Lung (tissue), 12 donors: ENCODE data around the gene THSD7A. TPM values are rescaled to one million over a fixed set of nuclear protein-coding genes. Genes with fewer than 3 reads are reported as not detected.
A peak's percentile ranks its signal among the peaks of the same experiment; 100 is the strongest.

ENCODE experiments used
- ATAC-seq: fragments of 200-7000 bp; cut with Tn5 transposase; one replicate; pipeline ENCODE4 v1.9.1; 2020; ENCODE audit warnings: moderate number of reproducible peaks; ENCODE audit not compliant: insufficient read depth, low FRiP score
- DNase-seq, 3 donors: peaks; one replicate each; pipeline ENCODE4 v3.0.0-alpha.2; 2013 to 2017
- H3K27ac ChIP-seq, 2 donors: one replicate each; pipeline ENCODE4 v1.5.1; 2013; ENCODE audit warnings: mild to moderate bottlenecking in 2 of 2, moderate library complexity in 2 of 2, control low read depth in 1 of 2, inconsistent platforms in 1 of 2, low read depth in 1 of 2, low read length in 1 of 2
- H3K27me3 ChIP-seq, 3 donors: one replicate each; pipeline ENCODE4 v1.5.1; 2013; ENCODE audit warnings: low read length in 2 of 3; ENCODE audit not compliant: control insufficient read depth in 3 of 3, insufficient read depth in 3 of 3
- H3K36me3 ChIP-seq, 4 donors: one replicate each; pipeline ENCODE4 v1.5.1; 2013; ENCODE audit warnings: low read length in 4 of 4, mild to moderate bottlenecking in 1 of 4, moderate library complexity in 1 of 4; ENCODE audit not compliant: control insufficient read depth in 4 of 4, insufficient read depth in 4 of 4
- H3K4me1 ChIP-seq, 5 donors: one replicate each; pipeline ENCODE4 v1.5.1; 2013; ENCODE audit warnings: low read length in 5 of 5, mild to moderate bottlenecking in 2 of 5, moderate library complexity in 1 of 5; ENCODE audit not compliant: control insufficient read depth in 5 of 5, insufficient read depth in 5 of 5
- H3K4me3 ChIP-seq: one replicate; pipeline ENCODE4 v1.5.1; 2013; ENCODE audit warnings: mild to moderate bottlenecking, control low read depth, moderate library complexity
- H3K9ac ChIP-seq, 2 donors: one replicate each; pipeline ENCODE4 v1.5.1; 2013; ENCODE audit warnings: low read length in 2 of 2, control low read depth in 1 of 2; ENCODE audit not compliant: insufficient read depth in 1 of 2
- H3K9me3 ChIP-seq, 4 donors: one replicate each; pipeline ENCODE4 v1.5.1; 2013; ENCODE audit warnings: low read length in 3 of 4, mild to moderate bottlenecking in 1 of 4, moderate library complexity in 1 of 4; ENCODE audit not compliant: control insufficient read depth in 4 of 4, insufficient read depth in 3 of 4
- WGBS, 2 donors: extraction: QIAGEN DNeasy Blood & Tissue Kit; methylation state at CpG; one replicate each; pipeline ENCODE4 v1.1.7; 2013; 5-methylcytosine and 5-hydroxymethylcytosine counted together
- polyA plus RNA-seq, 2 donors: library from polyadenylated mRNA; stranded (reverse); fragments of 200-250 nt; gene quantifications; one replicate each; pipeline ENCODE4 v1.2.1, GENCODE V29; 2013
- total RNA-seq, 2 donors: library from RNA; depleted of rRNA in 1 of 2; stranded (reverse); fragments of >200 nt in 1 of 2; gene quantifications; one replicate each; pipeline ENCODE4 v1.2.1, GENCODE V29; 2014 to 2021
- TF ChIP-seq, protein P1 (sequence below): IDR thresholded peaks from 2 replicates; pipeline ENCODE4 v1.5.1; 2012; ENCODE audit warnings: mild to moderate bottlenecking; ENCODE audit errors: control extremely low read depth, extremely low read depth
- donor health status: control.
- donor health status: control.
- donor health status: Bipolar disorder and iron deficiency.
- donor health status: healthy.
- donor health status: DM: yes; HTN: yes; CAD: no.

Gene THSD7A
- total and polyA plus RNA-seq, 4 donors, result 0.53 to 12.1 (median 4.5) TPM

DNA sequence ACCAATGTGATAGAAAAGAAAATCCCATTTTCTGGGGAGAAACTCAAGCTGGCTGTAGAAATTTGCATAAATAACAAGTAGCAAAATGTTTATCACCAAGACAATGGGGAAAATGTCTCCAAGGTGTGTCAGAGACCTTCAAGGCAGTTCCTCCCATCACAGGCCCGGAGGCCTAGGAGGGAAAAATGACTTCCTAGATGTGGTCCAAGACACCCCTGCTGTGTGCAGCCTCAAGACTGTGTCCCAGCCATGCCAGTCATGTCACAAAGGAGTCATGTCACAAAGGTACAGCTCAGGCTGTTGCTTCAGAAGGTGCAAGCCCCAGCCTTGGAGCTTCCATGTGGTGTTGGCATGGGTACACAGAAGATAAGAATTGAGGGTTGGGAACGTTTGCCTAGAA, 33.7 kb upstream of the THSD7A start:
- Histone ChIP-seq H3K4me3 (no peak overlapping the region), H3K9ac (no peak overlapping the region), H3K9me3 (peaks cover 0 to 9% (median 5%) of the 10 kb centered on the region in 4 donors), H3K36me3 (no peaks in the 10 kb centered on the region), H3K27ac (no peak overlapping the region), H3K27me3 (no peaks in the 10 kb centered on the region), H3K4me1 (no peaks in the 10 kb centered on the region)
- WGBS, 2 donors, result 77 to 85% methylated on average over 2 of the region's 2 CpGs
- DNase-seq (no peak), ATAC-seq (no peak)
- TF ChIP-seq, protein P1, sequence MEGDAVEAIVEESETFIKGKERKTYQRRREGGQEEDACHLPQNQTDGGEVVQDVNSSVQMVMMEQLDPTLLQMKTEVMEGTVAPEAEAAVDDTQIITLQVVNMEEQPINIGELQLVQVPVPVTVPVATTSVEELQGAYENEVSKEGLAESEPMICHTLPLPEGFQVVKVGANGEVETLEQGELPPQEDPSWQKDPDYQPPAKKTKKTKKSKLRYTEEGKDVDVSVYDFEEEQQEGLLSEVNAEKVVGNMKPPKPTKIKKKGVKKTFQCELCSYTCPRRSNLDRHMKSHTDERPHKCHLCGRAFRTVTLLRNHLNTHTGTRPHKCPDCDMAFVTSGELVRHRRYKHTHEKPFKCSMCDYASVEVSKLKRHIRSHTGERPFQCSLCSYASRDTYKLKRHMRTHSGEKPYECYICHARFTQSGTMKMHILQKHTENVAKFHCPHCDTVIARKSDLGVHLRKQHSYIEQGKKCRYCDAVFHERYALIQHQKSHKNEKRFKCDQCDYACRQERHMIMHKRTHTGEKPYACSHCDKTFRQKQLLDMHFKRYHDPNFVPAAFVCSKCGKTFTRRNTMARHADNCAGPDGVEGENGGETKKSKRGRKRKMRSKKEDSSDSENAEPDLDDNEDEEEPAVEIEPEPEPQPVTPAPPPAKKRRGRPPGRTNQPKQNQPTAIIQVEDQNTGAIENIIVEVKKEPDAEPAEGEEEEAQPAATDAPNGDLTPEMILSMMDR, result no peak

DNA sequence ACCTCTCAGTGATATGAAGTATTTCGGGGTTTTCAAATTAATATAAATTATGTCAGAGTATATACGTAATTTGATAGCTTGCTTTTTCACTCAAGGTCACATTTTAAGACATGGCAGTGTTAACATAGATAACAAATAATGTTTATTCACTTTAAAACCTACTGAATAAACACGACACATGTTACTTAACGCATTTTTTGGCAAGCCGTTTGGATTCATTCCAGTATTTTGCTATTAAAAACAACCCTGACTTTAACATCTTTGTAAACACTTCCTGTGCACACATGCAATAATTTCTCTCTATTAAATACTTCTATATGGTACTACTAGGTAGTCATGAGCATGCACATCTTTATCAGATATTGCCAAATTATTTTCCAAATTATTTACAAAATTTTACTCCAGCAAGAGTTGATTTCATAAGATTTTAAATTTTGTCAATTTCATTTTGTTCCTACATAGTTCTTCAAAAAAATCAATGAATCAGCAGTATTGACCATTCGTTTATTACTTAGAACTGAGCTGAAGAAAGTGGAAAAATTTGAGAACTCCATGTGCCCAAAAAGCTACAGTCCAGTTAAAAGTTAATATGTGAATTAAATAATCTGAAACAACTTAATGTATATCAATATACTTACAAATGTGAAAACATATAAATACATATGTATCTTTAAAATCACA, 26.8 kb upstream of the THSD7A start:
- WGBS, 2 donors, result 51 to 73% methylated on average over 6 of the region's 6 CpGs
- DNase-seq (peak in 2 of 3 donors; percentile 51 to 59), ATAC-seq (no peak)
- no peak overlapping the region for H3K4me3 ChIP-seq
- no peak overlapping the region for H3K9ac ChIP-seq
- no peaks in the 10 kb centered on the region for H3K36me3 ChIP-seq
- TF ChIP-seq, protein P1, result no peak
- H3K27ac ChIP-seq, result no peak overlapping the region
- no peaks in the 10 kb centered on the region for H3K27me3 ChIP-seq
- peaks cover 0 to 10% (median 0%) of the 10 kb centered on the region in 5 donors for H3K4me1 ChIP-seq
- no peaks in the 10 kb centered on the region for H3K9me3 ChIP-seq

DNA sequence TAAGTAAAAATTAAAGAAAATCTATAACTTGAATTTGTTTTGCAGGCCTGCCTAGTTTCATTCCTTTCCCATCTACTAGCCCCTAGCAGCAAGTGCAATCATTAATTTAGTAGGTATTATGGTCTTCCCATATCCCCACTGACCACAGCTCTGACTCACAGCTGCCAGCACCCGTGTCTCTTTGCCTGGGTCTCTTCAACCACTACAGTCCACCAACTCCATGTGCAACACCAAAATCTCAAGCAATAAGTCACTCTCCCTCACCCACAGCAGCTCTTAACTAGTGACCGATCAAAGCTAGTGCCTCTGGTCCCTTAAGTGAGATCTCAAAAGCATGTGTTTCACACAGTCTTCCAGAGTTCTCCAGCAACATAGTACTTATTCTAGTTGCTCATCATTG, 26.0 kb upstream of the THSD7A start:
- H3K27ac ChIP-seq, result no peak overlapping the region
- WGBS, 2 donors, result 89 to 90% methylated on average over 2 of the region's 2 CpGs

More for the DNA sequence above, 26.0 kb upstream of the THSD7A start:
- H3K9ac ChIP-seq, result no peak overlapping the region
- H3K4me3 ChIP-seq, result no peak overlapping the region
- no peaks in the 10 kb centered on the region for H3K36me3 ChIP-seq
- no peak for DNase-seq
- TF ChIP-seq, protein P1, result no peak
- no peaks in the 10 kb centered on the region for H3K27me3 ChIP-seq
- ATAC-seq, result no peak
- peaks cover 0 to 10% (median 0%) of the 10 kb centered on the region in 5 donors for H3K4me1 ChIP-seq
- H3K9me3 ChIP-seq, result no peaks in the 10 kb centered on the region
